ENCODE results near the gene HPCAL1. TPM values are rescaled to one million over a fixed set of nuclear protein-coding genes. Genes with fewer than 3 reads are reported as not detected.
"Not testable (repeated sequence)": the region's sequence is repeated elsewhere in the genome, so short reads cannot be mapped to it uniquely, and the experiment has no call there.

Gene HPCAL1
- total RNA-seq, 1 experiment from 2014 or later, result 312 TPM

- H3K9me2 ChIP-seq (replicated peaks; ENCODE audit: low read length), result no peaks in the 10 kb centered on the region
- peaks cover 35% of the 10 kb centered on the region for H3K4me1 ChIP-seq (ENCODE audit: insufficient read depth, low read length)
- H3K9me3 ChIP-seq (ENCODE audit: low read length), result no peaks in the 10 kb centered on the region; the same call in 1 of the 2 replicates
- no peaks in the 10 kb centered on the region for H3K27me3 ChIP-seq (ENCODE audit: low read length)
- no peak overlapping the region for H2AFZ ChIP-seq (ENCODE audit: low read length)
- no peak overlapping the region for H3K4me2 ChIP-seq (ENCODE audit: low read length)
- H3F3A ChIP-seq (ENCODE audit: low read length, unreplicated experiment), result peaks cover 5% of the 10 kb centered on the region
- ChIA-PET CTCF (no interaction called here), POLR2A (ENCODE audit: unreplicated experiment) (no interaction called here)
- no peak overlapping the region for H3K9ac ChIP-seq (ENCODE audit: low read length)
- no peaks in the 10 kb centered on the region for H3K36me3 ChIP-seq (ENCODE audit: low read depth, low read length)
- H3K4me3 ChIP-seq (ENCODE audit: low read length), result no peak overlapping the region
- BruUV-seq (replicated peaks), result no TSS peak
- no peak for ATAC-seq
- H4K20me1 ChIP-seq (ENCODE audit: low read length), result no peaks in the 10 kb centered on the region
- intact Hi-C loops (cut with micrococcal nuclease), result no loop called here
- DNase-seq, result no peak
- no peak for TF ChIP-seq EZH2 (IDR thresholded peaks at IDR 0.05; ENCODE audit: low read length, unreplicated experiment)
- H3K79me2 ChIP-seq (ENCODE audit: low read length), result no peaks in the 10 kb centered on the region; the same call in 1 of the 2 replicates
- no peak overlapping the region for H3K27ac ChIP-seq (ENCODE audit: low read length)
Observed at GRCh38 chr2:10293603-10294002, 9.1 kb upstream of the HPCAL1 start.

GRCh38 chr2:10294077-10294476 lies 8.6 kb upstream of the HPCAL1 start:
- H3K79me2 ChIP-seq (ENCODE audit: low read length), result no peaks in the 10 kb centered on the region; the same call in 1 of the 2 replicates
- peaks cover 33% of the 10 kb centered on the region for H3K4me1 ChIP-seq (ENCODE audit: insufficient read depth, low read length)
- no peaks in the 10 kb centered on the region for H3K36me3 ChIP-seq (ENCODE audit: low read depth, low read length)
- ChIA-PET POLR2A (ENCODE audit: unreplicated experiment) (no interaction called here), CTCF (no interaction called here)
- H2AFZ ChIP-seq (ENCODE audit: low read length), result no peak overlapping the region
- H3F3A ChIP-seq (ENCODE audit: low read length, unreplicated experiment), result peaks cover 8% of the 10 kb centered on the region
- no peak overlapping the region for H3K27ac ChIP-seq (ENCODE audit: low read length)
- no peaks in the 10 kb centered on the region; the same call in 1 of the 2 replicates for H3K9me3 ChIP-seq (ENCODE audit: low read length)
- no peaks in the 10 kb centered on the region for H4K20me1 ChIP-seq (ENCODE audit: low read length)
- DNase-seq, result no peak
- H3K9ac ChIP-seq (ENCODE audit: low read length), result no peak overlapping the region
- no peaks in the 10 kb centered on the region for H3K9me2 ChIP-seq (replicated peaks; ENCODE audit: low read length)
- no peak overlapping the region for H3K4me2 ChIP-seq (ENCODE audit: low read length)
- TF ChIP-seq CTCF (conservative IDR thresholded peaks at IDR 0.05; ENCODE audit: low read depth, low read length) (no peak), EZH2 (IDR thresholded peaks at IDR 0.05; ENCODE audit: low read length, unreplicated experiment) (no peak), EZH2phosphoT487 (IDR thresholded peaks at IDR 0.05; ENCODE audit: borderline replicate concordance, low read length) (no peak)
- intact Hi-C loops (cut with micrococcal nuclease), result no loop called here
- no TSS peak for BruUV-seq (replicated peaks)
- H3K27me3 ChIP-seq (ENCODE audit: low read length), result no peaks in the 10 kb centered on the region
- no peak for ATAC-seq
- no peak overlapping the region for H3K4me3 ChIP-seq (ENCODE audit: low read length)

GRCh38 chr2:10295649-10296048 lies 7.1 kb upstream of the HPCAL1 start:
- H3K79me2 ChIP-seq (ENCODE audit: low read length); DNase-seq; ATAC-seq; CTCF ChIA-PET; H3K27me3 ChIP-seq (ENCODE audit: low read length); POLR2A ChIA-PET (ENCODE audit: unreplicated experiment); H3K27ac ChIP-seq (ENCODE audit: low read length); H3K9me2 ChIP-seq (replicated peaks; ENCODE audit: low read length); H3K9ac ChIP-seq (ENCODE audit: low read length); H2AFZ ChIP-seq (ENCODE audit: low read length); BruUV-seq (replicated peaks); H3F3A ChIP-seq (ENCODE audit: low read length, unreplicated experiment); H3K4me2 ChIP-seq (ENCODE audit: low read length); H3K4me3 ChIP-seq (ENCODE audit: low read length); H3K9me3 ChIP-seq (ENCODE audit: low read length); H4K20me1 ChIP-seq (ENCODE audit: low read length); intact Hi-C loops (cut with micrococcal nuclease); H3K36me3 ChIP-seq (ENCODE audit: low read depth, low read length): not testable (repeated sequence)
- H3K4me1 ChIP-seq (ENCODE audit: insufficient read depth, low read length), result peaks cover 29% of the 10 kb centered on the region

GRCh38 chr2:10296142-10296541 lies 6.6 kb upstream of the HPCAL1 start:
- no TSS peak for BruUV-seq (replicated peaks)
- TF ChIP-seq EZH2phosphoT487 (IDR thresholded peaks at IDR 0.05; ENCODE audit: borderline replicate concordance, low read length) (no peak), EZH2 (IDR thresholded peaks at IDR 0.05; ENCODE audit: low read length, unreplicated experiment) (no peak), CTCF (conservative IDR thresholded peaks at IDR 0.05; ENCODE audit: low read depth, low read length) (no peak)
- no peak for ATAC-seq
- Histone ChIP-seq H3K4me2 (ENCODE audit: low read length) (no peak overlapping the region), H3K27me3 (ENCODE audit: low read length) (no peaks in the 10 kb centered on the region), H3K4me3 (ENCODE audit: low read length) (no peak overlapping the region), H2AFZ (ENCODE audit: low read length) (no peak overlapping the region), H3K79me2 (ENCODE audit: low read length) (no peaks in the 10 kb centered on the region; the same call in 1 of the 2 replicates), H3F3A (ENCODE audit: low read length, unreplicated experiment) (peaks cover 8% of the 10 kb centered on the region), H3K27ac (ENCODE audit: low read length) (no peak overlapping the region), H3K9ac (ENCODE audit: low read length) (no peak overlapping the region), H3K9me3 (ENCODE audit: low read length) (no peaks in the 10 kb centered on the region; the same call in 1 of the 2 replicates), H3K4me1 (ENCODE audit: insufficient read depth, low read length) (peaks cover 32% of the 10 kb centered on the region), H4K20me1 (ENCODE audit: low read length) (no peaks in the 10 kb centered on the region), H3K9me2 (replicated peaks; ENCODE audit: low read length) (no peaks in the 10 kb centered on the region), H3K36me3 (ENCODE audit: low read depth, low read length) (no peaks in the 10 kb centered on the region)
- ChIA-PET POLR2A (ENCODE audit: unreplicated experiment) (no interaction called here), CTCF (no interaction called here)
- intact Hi-C loops (cut with micrococcal nuclease), result no loop called here
- no peak for DNase-seq
